ENCODE results near the gene NLGN4X. TPM values are rescaled to one million over a fixed set of nuclear protein-coding genes. Genes with fewer than 3 reads are reported as not detected.

Gene NLGN4X
- total and polyA plus RNA-seq, 2 donors = 1.3 to 20.0 TPM

DNA sequence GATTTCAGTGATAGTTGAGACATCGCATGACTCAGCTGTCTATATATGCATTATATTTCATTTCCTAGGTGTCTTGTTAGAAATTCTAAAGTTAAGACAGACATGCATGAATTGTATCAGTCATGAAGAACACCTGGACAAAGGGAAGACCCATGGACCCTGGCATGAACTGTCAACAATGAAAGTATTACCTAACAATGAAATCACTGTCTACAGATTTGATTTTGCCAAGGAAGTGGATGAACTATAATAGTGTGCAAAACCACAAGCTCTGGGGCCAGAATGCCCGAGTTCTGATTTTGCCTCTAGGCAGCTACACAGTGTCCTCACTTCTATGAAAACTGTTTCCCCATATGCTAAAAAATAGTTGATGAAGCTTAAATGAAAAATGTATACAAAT lies 386.1 kb downstream of the NLGN4X start:
- Histone ChIP-seq H3K27ac (ENCODE audit: low read depth in 1 of 2, low read length in 1 of 2) (no peak overlapping the region), H3K27me3 (ENCODE audit: control insufficient read depth in 2 of 2, insufficient read depth in 1 of 2, low read length in 1 of 2) (no peaks in the 10 kb centered on the region), H3K36me3 (ENCODE audit: control insufficient read depth in 2 of 2, insufficient read depth in 2 of 2, low read length in 1 of 2) (no peaks in the 10 kb centered on the region), H3K4me1 (ENCODE audit: control insufficient read depth in 2 of 2, insufficient read depth in 2 of 2, low read length in 2 of 2) (no peaks in the 10 kb centered on the region), H3K9me3 (ENCODE audit: control insufficient read depth in 2 of 2, insufficient read depth in 1 of 2, low read length in 1 of 2) (no peaks in the 10 kb centered on the region), H3K4me3 (ENCODE audit: low read length in 2 of 2) (no peak overlapping the region)
- DNase-seq (ENCODE audit: low read depth in 6 of 9, low spot score in 9 of 9) = no peak
- 85% methylated on average over 2 of the region's 2 CpGs for WGBS

All from thymus (tissue), 11 donors.